C4-2B (cell line): Measurements from ENCODE around the gene NFXL1.

Experiments
- H3K27ac ChIP-seq: fragments of 450-650 bp; 2 replicates; pipeline ENCODE4 v1.5.1; 2017
- ZFX ChIP-seq: fragments of 450-650 bp; IDR thresholded peaks from 2 replicates; pipeline ENCODE4 v1.6.1; 2017
- TF ChIP-seq, protein P1 (sequence below): fragments of 450-650 bp; conservative IDR thresholded peaks from 2 replicates; pipeline ENCODE4 v1.5.1; 2017; ENCODE audit warnings: mild to moderate bottlenecking

Gene NFXL1

DNA sequence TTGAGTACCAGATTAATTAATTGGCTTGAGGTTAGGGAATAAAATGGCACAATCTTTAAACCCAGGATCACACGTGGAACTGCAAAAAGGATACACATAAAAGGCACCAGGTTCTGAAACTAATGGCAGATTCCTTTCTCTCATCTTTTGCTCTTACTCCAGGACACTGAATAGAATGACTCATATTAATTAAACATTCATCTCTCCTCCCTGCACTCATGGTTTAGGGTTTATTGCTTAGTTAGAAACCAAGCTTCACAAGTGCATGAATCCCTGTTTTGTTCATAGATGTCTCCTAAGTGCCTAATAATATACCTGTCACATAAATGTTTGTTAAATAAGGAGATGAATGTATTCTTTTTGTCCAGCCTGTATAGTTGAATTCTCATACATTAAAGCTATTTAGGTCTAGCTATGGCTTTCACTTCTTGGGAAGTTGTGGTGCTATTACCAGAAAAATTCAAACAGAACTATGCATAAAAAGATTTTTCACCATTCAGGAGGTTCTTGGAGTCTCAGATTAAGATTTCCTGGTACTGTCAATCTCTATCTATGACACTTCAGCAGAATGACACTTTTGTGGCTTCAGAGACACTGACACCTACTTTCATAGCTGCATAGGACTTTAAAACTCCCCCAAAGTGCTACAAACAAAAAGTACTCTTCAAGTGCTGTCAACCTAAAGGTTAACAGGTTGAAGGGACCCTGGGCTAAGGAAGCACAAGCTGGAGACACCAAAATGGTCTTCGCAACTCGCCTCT is 83.9 kb downstream of the NFXL1 start:
- TF ChIP-seq ZFX = no peak
- TF ChIP-seq, protein P1, sequence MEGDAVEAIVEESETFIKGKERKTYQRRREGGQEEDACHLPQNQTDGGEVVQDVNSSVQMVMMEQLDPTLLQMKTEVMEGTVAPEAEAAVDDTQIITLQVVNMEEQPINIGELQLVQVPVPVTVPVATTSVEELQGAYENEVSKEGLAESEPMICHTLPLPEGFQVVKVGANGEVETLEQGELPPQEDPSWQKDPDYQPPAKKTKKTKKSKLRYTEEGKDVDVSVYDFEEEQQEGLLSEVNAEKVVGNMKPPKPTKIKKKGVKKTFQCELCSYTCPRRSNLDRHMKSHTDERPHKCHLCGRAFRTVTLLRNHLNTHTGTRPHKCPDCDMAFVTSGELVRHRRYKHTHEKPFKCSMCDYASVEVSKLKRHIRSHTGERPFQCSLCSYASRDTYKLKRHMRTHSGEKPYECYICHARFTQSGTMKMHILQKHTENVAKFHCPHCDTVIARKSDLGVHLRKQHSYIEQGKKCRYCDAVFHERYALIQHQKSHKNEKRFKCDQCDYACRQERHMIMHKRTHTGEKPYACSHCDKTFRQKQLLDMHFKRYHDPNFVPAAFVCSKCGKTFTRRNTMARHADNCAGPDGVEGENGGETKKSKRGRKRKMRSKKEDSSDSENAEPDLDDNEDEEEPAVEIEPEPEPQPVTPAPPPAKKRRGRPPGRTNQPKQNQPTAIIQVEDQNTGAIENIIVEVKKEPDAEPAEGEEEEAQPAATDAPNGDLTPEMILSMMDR = no peak
- no peak overlapping the region for H3K27ac ChIP-seq

GRCh38 chr4:47829438-47829837 is 84.9 kb downstream of the NFXL1 start:
- H3K27ac ChIP-seq = no peak overlapping the region
- TF ChIP-seq ZFX = no peak
- TF ChIP-seq, protein P1 = no peak

DNA sequence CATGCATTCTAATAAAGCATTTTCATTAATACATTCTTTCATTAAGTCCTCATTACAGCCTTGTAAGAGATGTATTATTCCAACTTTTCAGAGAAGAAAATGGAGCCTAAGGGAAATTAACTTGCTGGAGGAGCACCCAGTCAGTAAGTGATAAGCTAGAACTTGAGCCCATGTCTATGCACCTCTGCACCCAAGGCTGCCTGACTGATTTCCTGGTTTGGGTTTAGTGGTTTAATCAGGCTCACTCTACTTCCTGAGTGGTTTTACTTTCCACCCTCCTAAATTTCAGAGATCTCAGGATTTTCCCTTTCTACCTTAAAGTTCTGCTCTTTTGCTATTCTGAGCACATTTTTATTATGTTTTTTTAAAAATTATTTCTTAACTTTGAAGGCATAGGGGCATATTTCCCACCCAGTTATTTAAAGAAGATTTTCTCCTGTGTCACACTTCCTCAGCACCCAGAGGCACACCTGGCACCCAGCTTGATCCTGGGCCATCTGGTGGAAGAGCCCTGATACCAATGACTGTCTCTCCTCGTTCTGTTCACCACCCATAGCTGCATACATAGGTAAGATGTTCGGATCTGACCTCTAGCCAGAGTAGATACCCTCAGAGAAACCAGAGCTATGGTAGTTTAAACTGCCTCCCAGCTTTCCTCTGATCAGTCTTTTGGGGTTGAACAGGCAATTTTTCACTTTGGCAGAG is 86.9 kb downstream of the NFXL1 start:
- no peak for TF ChIP-seq ZFX
- TF ChIP-seq, protein P1 = no peak
- no peak overlapping the region for H3K27ac ChIP-seq

GRCh38 chr4:47824840-47825239 is 89.5 kb downstream of the NFXL1 start:
- H3K27ac ChIP-seq = no peak overlapping the region
- TF ChIP-seq, protein P1 = no peak
- TF ChIP-seq ZFX = no peak

GRCh38 chr4:47819178-47819577 is 95.2 kb downstream of the NFXL1 start:
- H3K27ac ChIP-seq = no peak overlapping the region
- TF ChIP-seq, protein P1 = no peak
- no peak for TF ChIP-seq ZFX

- TF ChIP-seq, protein P1 = no peak
- no peak for TF ChIP-seq ZFX
- H3K27ac ChIP-seq = no peak overlapping the region
Observed at GRCh38 chr4:47817275-47817674, 97.1 kb downstream of the NFXL1 start.

- no peak overlapping the region for H3K27ac ChIP-seq
- TF ChIP-seq ZFX = no peak
- TF ChIP-seq, protein P1 = no peak
Observed at GRCh38 chr4:47816748-47817147, 97.6 kb downstream of the NFXL1 start.
